Activated naive CD8-positive, alpha-beta T cell treated with anti-CD3 and anti-CD28 coated beads, Interleukin-2, amount 50 U/mL, for 16 hours (primary cell): Measurements from ENCODE around the gene RPL35A.
"Not testable (repeated sequence)": the region's sequence is repeated elsewhere in the genome, so short reads cannot be mapped to it uniquely, and the experiment has no call there.

ENCODE experiments used
- DNase-seq: peaks from one replicate; pipeline ENCODE4 v3.0.0-alpha.2; 2020; ENCODE audit warnings: low read depth, low spot score

Gene RPL35A

GRCh38 chr3:197949778-197950676 is at the start of gene RPL35A:
Gene RPL35A, plus strand, starts transcription at chr3:197950190. Its CDS starts 778 bp downstream, at chr3:197950968.
- peak; percentile 58 for DNase-seq

GRCh38 chr3:197901626-197902025 is 48.4 kb upstream of the RPL35A start:
- no peak for DNase-seq

- peak; percentile 44 for DNase-seq
Measured at GRCh38 chr3:197906023-197906849, 43.8 kb upstream of the RPL35A start.

GRCh38 chr3:197906850-197907187 is 43.2 kb upstream of the RPL35A start:
- DNase-seq: no peak

GRCh38 chr3:197907196-197907595 is 42.8 kb upstream of the RPL35A start:
- DNase-seq: no peak

- not testable (repeated sequence) for DNase-seq
Measured at GRCh38 chr3:197908550-197908949, 41.4 kb upstream of the RPL35A start.

- DNase-seq: no peak
Measured at GRCh38 chr3:197908957-197909701, 40.9 kb upstream of the RPL35A start.

GRCh38 chr3:197912741-197913476 is 37.1 kb upstream of the RPL35A start:
- DNase-seq: no peak

GRCh38 chr3:197913641-197914380 is 36.2 kb upstream of the RPL35A start:
- DNase-seq: no peak

- not testable (repeated sequence) for DNase-seq
Measured at GRCh38 chr3:197921429-197922275, 28.3 kb upstream of the RPL35A start.

- DNase-seq: no peak
Measured at GRCh38 chr3:197926418-197926817, 23.6 kb upstream of the RPL35A start.

GRCh38 chr3:197927578-197927977 is 22.4 kb upstream of the RPL35A start:
- not testable (repeated sequence) for DNase-seq

GRCh38 chr3:197936819-197937384 is 13.1 kb upstream of the RPL35A start:
- DNase-seq: no peak

GRCh38 chr3:197940745-197941384 is 9.1 kb upstream of the RPL35A start:
- DNase-seq: no peak

- no peak for DNase-seq
Measured at GRCh38 chr3:197942956-197943556, 6.9 kb upstream of the RPL35A start.

GRCh38 chr3:197949191-197949777 is 706 bp upstream of the RPL35A start:
- no peak for DNase-seq

- DNase-seq: no peak
Measured at GRCh38 chr3:197950677-197951061, 679 bp downstream of the RPL35A start.
